ENCODE data around the gene HOXB2. TPM values are rescaled to one million over a fixed set of nuclear protein-coding genes. Genes with fewer than 3 reads are reported as not detected.

Gene HOXB2
- total and polyA plus RNA-seq, 2 donors (not counting 1 experiment from before 2014, with no cell fraction given): 6.1 to 9.2 TPM

DNA sequence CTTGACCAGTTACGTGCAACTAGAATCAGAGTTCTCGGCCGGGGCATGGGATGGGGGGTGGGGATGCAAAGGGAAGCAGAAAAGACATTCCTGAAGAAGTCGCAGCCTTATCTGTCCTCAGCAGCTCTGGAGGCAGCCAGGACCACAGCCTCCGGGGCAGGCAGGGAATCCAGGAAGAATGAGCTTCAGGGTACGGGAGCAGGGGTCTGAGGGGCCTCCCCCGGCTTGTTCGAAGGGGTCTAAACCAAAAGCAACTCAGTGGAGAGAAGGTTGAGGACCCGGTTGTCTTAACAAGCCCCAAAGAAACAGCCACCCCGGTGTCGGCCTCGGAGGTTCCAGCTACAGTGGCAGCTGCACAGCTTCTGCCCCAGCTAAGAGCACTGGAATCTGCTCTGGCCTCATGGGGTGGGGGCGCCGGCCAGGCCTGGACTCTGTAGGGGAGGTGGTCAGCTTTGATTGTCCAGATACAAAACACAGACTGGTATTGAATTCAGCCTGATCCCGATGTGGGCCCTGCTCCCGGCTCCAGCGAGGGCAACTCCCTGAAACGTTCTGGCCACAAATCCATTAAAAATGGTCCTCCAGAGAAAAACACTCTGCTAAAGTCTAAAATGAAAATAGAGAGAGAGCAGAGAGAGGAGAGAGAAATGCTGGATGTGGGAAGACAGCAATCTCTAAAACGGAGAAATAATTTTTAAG is 25.6 kb upstream of the HOXB2 start:
- H3K4me1 ChIP-seq (ENCODE audit: control insufficient read depth in 2 of 2, insufficient read depth in 2 of 2, low read length in 2 of 2): peaks cover 5 to 8% of the 10 kb centered on the region in 2 donors
- Mint-ChIP-seq H3K27me3 (peaks cover 18% of the 10 kb centered on the region), H3K9me3 (ENCODE audit: insufficient read depth) (no peaks in the 10 kb centered on the region), H3K27ac (no peak overlapping the region), H3K4me3 (no peak overlapping the region), H3K4me1 (peaks cover 8% of the 10 kb centered on the region)
- TF ChIP-seq EZH2 (IDR thresholded peaks at IDR 0.05; ENCODE audit: borderline replicate concordance, insufficient read depth, low read depth, low read length, poor library complexity, severe bottlenecking) (no peak), CTCF (IDR thresholded peaks at IDR 0.05) (no peak)
- ChIA-PET CTCF (interaction anchor here (0.9 kb wide), 1 partner anchor 234 kb away, joined by 4 read pairs; no protein-coding TSS in a partner anchor), POLR2A (no interaction called here)
- H3K27ac ChIP-seq (ENCODE audit: low read length in 2 of 2): no peak overlapping the region
- no peaks in the 10 kb centered on the region for H3K79me2 ChIP-seq (ENCODE audit: control insufficient read depth, insufficient read depth, low read length)
- H3K9ac ChIP-seq (ENCODE audit: low read length): no peak overlapping the region
- peaks cover 0 to 47% (median 22%) of the 10 kb centered on the region in 4 experiments for H3K27me3 ChIP-seq (replicated peaks in 1 of 4; ENCODE audit: control extremely low read depth in 1 of 4, control insufficient read depth in 3 of 4, insufficient read depth in 4 of 4, low read length in 3 of 4)
- intact Hi-C loops (cut with micrococcal nuclease): no loop called here
- no peak overlapping the region for H3K4me3 ChIP-seq (ENCODE audit: control extremely low read depth in 1 of 5, extremely low read depth in 1 of 5, insufficient read depth in 1 of 5, low read depth in 2 of 5, low read length in 4 of 5)
- WGBS (ENCODE audit: insufficient coverage): 67% methylated on average over 12 of the region's 19 CpGs
- ATAC-seq (ENCODE audit: low read depth) (no peak), DNase-seq (no peak)
- H3K36me3 ChIP-seq (replicated peaks in 1 of 2; ENCODE audit: control extremely low read depth in 1 of 2, control insufficient read depth in 1 of 2, extremely low read depth in 1 of 2, insufficient read depth in 2 of 2, low read length in 1 of 2): no peaks in the 10 kb centered on the region
- peaks cover 0 to 6% (median 0%) of the 10 kb centered on the region in 3 donors for H3K9me3 ChIP-seq (ENCODE audit: control extremely low read depth in 1 of 3, control insufficient read depth in 2 of 3, insufficient read depth in 1 of 3, low read length in 2 of 3)
- no peaks in the 10 kb centered on the region for H4K20me1 ChIP-seq (ENCODE audit: control insufficient read depth, insufficient read depth, low read length, poor library complexity, severe bottlenecking)
- no peak overlapping the region for H3K4me2 ChIP-seq (replicated peaks; ENCODE audit: low read depth, low read length, poor library complexity, severe bottlenecking)
- H2AFZ ChIP-seq (ENCODE audit: insufficient read depth, low read depth, low read length, poor library complexity, severe bottlenecking): no peak overlapping the region

GRCh38 chr17:48569674-48570324 is 24.9 kb upstream of the HOXB2 start:
- no peak overlapping the region for H3K27ac Mint-ChIP-seq
- H3K9me3 ChIP-seq (ENCODE audit: control extremely low read depth in 1 of 3, control insufficient read depth in 2 of 3, insufficient read depth in 1 of 3, low read length in 2 of 3): peaks cover 0 to 6% (median 0%) of the 10 kb centered on the region in 3 donors
- TF ChIP-seq CTCF (IDR thresholded peaks at IDR 0.05): no peak
- TF ChIP-seq EZH2 (IDR thresholded peaks at IDR 0.05; ENCODE audit: borderline replicate concordance, insufficient read depth, low read depth, low read length, poor library complexity, severe bottlenecking): no peak
- H3K9me3 Mint-ChIP-seq (ENCODE audit: insufficient read depth): no peaks in the 10 kb centered on the region
- no peak overlapping the region for H3K9ac ChIP-seq (ENCODE audit: low read length)
- H3K36me3 ChIP-seq (replicated peaks in 1 of 2; ENCODE audit: control extremely low read depth in 1 of 2, control insufficient read depth in 1 of 2, extremely low read depth in 1 of 2, insufficient read depth in 2 of 2, low read length in 1 of 2): no peaks in the 10 kb centered on the region
- H3K4me3 ChIP-seq (ENCODE audit: control extremely low read depth in 1 of 5, extremely low read depth in 1 of 5, insufficient read depth in 1 of 5, low read depth in 2 of 5, low read length in 4 of 5): no peak overlapping the region
- H3K4me3 Mint-ChIP-seq: no peak overlapping the region
- peaks cover 5 to 8% of the 10 kb centered on the region in 2 donors for H3K4me1 ChIP-seq (ENCODE audit: control insufficient read depth in 2 of 2, insufficient read depth in 2 of 2, low read length in 2 of 2)
- DNase-seq (no peak), ATAC-seq (ENCODE audit: low read depth) (no peak)
- no peak overlapping the region for H3K27ac ChIP-seq (ENCODE audit: low read length in 2 of 2)
- intact Hi-C loops (cut with micrococcal nuclease): no loop called here
- ChIA-PET CTCF (interaction anchor here (0.6 to 0.9 kb wide), 2 partner anchors 22 to 234 kb away, joined by 4 to 5 read pairs; no protein-coding TSS in a partner anchor), POLR2A (no interaction called here)
- H3K4me2 ChIP-seq (replicated peaks; ENCODE audit: low read depth, low read length, poor library complexity, severe bottlenecking): no peak overlapping the region
- peaks cover 20% of the 10 kb centered on the region for H3K27me3 Mint-ChIP-seq
- H3K79me2 ChIP-seq (ENCODE audit: control insufficient read depth, insufficient read depth, low read length): no peaks in the 10 kb centered on the region
- peaks cover 0 to 53% (median 23%) of the 10 kb centered on the region in 4 experiments for H3K27me3 ChIP-seq (replicated peaks in 1 of 4; ENCODE audit: control extremely low read depth in 1 of 4, control insufficient read depth in 3 of 4, insufficient read depth in 4 of 4, low read length in 3 of 4)
- H2AFZ ChIP-seq (ENCODE audit: insufficient read depth, low read depth, low read length, poor library complexity, severe bottlenecking): no peak overlapping the region
- WGBS (ENCODE audit: insufficient coverage): 100% methylated on average over 1 of the region's 6 CpGs
- peaks cover 6% of the 10 kb centered on the region for H3K4me1 Mint-ChIP-seq
- no peaks in the 10 kb centered on the region for H4K20me1 ChIP-seq (ENCODE audit: control insufficient read depth, insufficient read depth, low read length, poor library complexity, severe bottlenecking)
